Endodermal cell (in vitro differentiated cells): ENCODE data around the gene EIPR1. TPM values are rescaled to one million over a fixed set of nuclear protein-coding genes. Genes with fewer than 3 reads are reported as not detected.

ENCODE experiments used
- DNase-seq: peaks from one replicate; pipeline ENCODE4 v3.0.0-alpha.2; 2017
- H3K27ac ChIP-seq: 2 replicates; pipeline ENCODE4 v1.5.1; 2013; ENCODE audit warnings: mild to moderate bottlenecking, low read depth, low read length, moderate library complexity
- H3K27me3 ChIP-seq: 2 replicates; pipeline ENCODE4 v1.6.1; 2013; ENCODE audit warnings: mild to moderate bottlenecking, low read length, moderate library complexity; ENCODE audit not compliant: insufficient read depth, control insufficient read depth, poor library complexity, severe bottlenecking
- H3K36me3 ChIP-seq: 2 replicates; pipeline ENCODE4 v1.7.0; 2013; ENCODE audit warnings: mild to moderate bottlenecking, low read length, moderate library complexity; ENCODE audit not compliant: control insufficient read depth, insufficient read depth
- H3K4me1 ChIP-seq: one replicate; pipeline ENCODE4 v1.7.0; 2013; ENCODE audit warnings: low read length; ENCODE audit not compliant: control insufficient read depth, insufficient read depth
- H3K4me3 ChIP-seq: 2 replicates; pipeline ENCODE4 v1.5.1; 2013; ENCODE audit warnings: mild to moderate bottlenecking, low read length, moderate library complexity
- H3K9ac ChIP-seq: 2 replicates; pipeline ENCODE4 v1.6.1; 2013; ENCODE audit warnings: mild to moderate bottlenecking, low read length, moderate library complexity; ENCODE audit not compliant: poor library complexity, severe bottlenecking; ENCODE audit errors: extremely low read depth
- H3K9me3 ChIP-seq: 2 replicates; pipeline ENCODE4 v1.6.1; 2013; ENCODE audit warnings: mild to moderate bottlenecking, low read length, moderate library complexity; ENCODE audit not compliant: control insufficient read depth
- H3K27ac Mint-ChIP-seq: 2 replicates; pipeline ENCODE4 v1.8.0; 2020; ENCODE audit warnings: mixed read lengths
- H3K27me3 Mint-ChIP-seq: 2 replicates; pipeline ENCODE4 v1.8.0; 2021; ENCODE audit warnings: mild to moderate bottlenecking, mixed read lengths; ENCODE audit not compliant: insufficient read depth
- H3K36me3 Mint-ChIP-seq: 2 replicates; pipeline ENCODE4 v1.8.0; 2020; ENCODE audit warnings: low read depth, mixed read lengths
- H3K4me1 Mint-ChIP-seq: 2 replicates; pipeline ENCODE4 v1.8.0; 2020; ENCODE audit warnings: mixed read lengths
- H3K4me3 Mint-ChIP-seq: 2 replicates; pipeline ENCODE4 v1.8.0; 2020; ENCODE audit warnings: mild to moderate bottlenecking, moderate library complexity, mixed read lengths
- H3K9me3 Mint-ChIP-seq: 2 replicates; pipeline ENCODE4 v1.8.0; 2020; ENCODE audit warnings: mild to moderate bottlenecking, mixed read lengths
- WGBS, 2 experiments: methylation state at CpG; one replicate each; pipeline versions ENCODE4 v1.1.5 to v1.1.7; 2013; ENCODE audit warnings: missing lambda C conversion rate in 2 of 2, mixed read lengths in 1 of 2; ENCODE audit not compliant: insufficient coverage in 1 of 2, insufficient read length in 1 of 2; 5-methylcytosine and 5-hydroxymethylcytosine counted together
- total RNA-seq, 2 donors: library from RNA; stranded (reverse); fragmentation: NEBNext Ultra II Directional in 1 of 2; extraction: Animal tissue kit (Norgen Biotek cat#: 25700) in 1 of 2; gene quantifications; 2 replicates in 1 of 2; 3 replicates in 1 of 2; pipeline ENCODE4 v1.2.1, GENCODE V29; 2021
- TF ChIP-seq, protein P1 (sequence below): fragments of 200-600 bp; sonication (generic); conservative IDR thresholded peaks from 2 replicates; pipeline ENCODE4 v1.5.0; 2021; ENCODE audit warnings: antibody characterized with exemption, mild to moderate bottlenecking

Gene EIPR1
- total RNA-seq, 2 donors from 2014 or later = 30.1 to 36.8 TPM

DNA sequence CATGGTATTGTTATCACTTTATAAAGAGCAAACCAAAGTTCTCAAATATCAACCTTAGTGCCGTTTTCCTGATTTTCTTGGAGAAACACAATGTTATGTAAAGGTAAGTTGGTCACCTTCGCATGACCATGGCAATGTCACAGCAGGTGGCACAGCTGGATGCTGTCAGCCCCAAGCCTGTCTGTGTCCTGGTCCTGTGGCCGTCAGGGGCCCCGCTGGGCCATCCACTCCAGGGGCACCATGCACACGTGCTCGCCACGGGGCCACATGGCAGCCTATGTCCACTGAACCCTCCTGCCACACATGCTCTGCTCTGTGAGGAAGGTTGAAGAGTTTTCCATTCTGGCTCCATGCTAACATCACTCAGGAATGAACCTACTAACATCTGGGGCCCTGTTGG lies 85.9 kb downstream of the EIPR1 start:
- no peaks in the 10 kb centered on the region for H3K9me3 ChIP-seq
- Mint-ChIP-seq H3K27ac (no peak overlapping the region), H3K36me3 (peaks cover 12% of the 10 kb centered on the region), H3K4me1 (no peaks in the 10 kb centered on the region), H3K27me3 (no peaks in the 10 kb centered on the region), H3K4me3 (no peak overlapping the region), H3K9me3 (peaks cover 8% of the 10 kb centered on the region)
- no peak overlapping the region for H3K9ac ChIP-seq
- WGBS, 2 experiments = 91 to 97% methylated on average over 5 to 7 of the region's 7 CpGs
- H3K27me3 ChIP-seq = no peaks in the 10 kb centered on the region
- no peaks in the 10 kb centered on the region for H3K36me3 ChIP-seq
- TF ChIP-seq, protein P1, sequence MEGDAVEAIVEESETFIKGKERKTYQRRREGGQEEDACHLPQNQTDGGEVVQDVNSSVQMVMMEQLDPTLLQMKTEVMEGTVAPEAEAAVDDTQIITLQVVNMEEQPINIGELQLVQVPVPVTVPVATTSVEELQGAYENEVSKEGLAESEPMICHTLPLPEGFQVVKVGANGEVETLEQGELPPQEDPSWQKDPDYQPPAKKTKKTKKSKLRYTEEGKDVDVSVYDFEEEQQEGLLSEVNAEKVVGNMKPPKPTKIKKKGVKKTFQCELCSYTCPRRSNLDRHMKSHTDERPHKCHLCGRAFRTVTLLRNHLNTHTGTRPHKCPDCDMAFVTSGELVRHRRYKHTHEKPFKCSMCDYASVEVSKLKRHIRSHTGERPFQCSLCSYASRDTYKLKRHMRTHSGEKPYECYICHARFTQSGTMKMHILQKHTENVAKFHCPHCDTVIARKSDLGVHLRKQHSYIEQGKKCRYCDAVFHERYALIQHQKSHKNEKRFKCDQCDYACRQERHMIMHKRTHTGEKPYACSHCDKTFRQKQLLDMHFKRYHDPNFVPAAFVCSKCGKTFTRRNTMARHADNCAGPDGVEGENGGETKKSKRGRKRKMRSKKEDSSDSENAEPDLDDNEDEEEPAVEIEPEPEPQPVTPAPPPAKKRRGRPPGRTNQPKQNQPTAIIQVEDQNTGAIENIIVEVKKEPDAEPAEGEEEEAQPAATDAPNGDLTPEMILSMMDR = no peak
- no peak overlapping the region for H3K4me3 ChIP-seq
- H3K27ac ChIP-seq = no peak overlapping the region
- no peaks in the 10 kb centered on the region for H3K4me1 ChIP-seq
- no peak for DNase-seq

DNA sequence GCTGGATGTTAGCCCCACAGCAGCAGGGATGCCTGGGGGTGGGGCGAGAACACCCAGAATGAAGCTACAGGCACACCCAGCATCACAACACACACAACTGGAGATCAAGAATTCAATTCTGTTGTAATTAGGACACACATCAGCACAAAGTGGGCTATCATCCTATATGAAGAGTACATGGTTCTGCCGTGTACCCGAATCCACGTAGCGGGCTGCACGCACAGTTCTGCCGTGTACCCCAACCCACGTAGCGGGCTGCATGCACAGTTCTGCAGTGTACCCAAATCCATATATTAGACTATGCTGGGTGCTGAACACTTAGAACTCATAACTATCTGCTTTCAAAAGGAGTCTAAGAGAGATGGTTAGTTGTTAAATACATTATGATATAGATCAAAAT lies 86.5 kb downstream of the EIPR1 start:
- TF ChIP-seq, protein P1 = no peak
- no peaks in the 10 kb centered on the region for H3K4me1 Mint-ChIP-seq
- Histone ChIP-seq H3K36me3 (no peaks in the 10 kb centered on the region), H3K4me1 (no peaks in the 10 kb centered on the region), H3K4me3 (no peak overlapping the region), H3K27me3 (no peaks in the 10 kb centered on the region), H3K9me3 (no peaks in the 10 kb centered on the region), H3K9ac (no peak overlapping the region), H3K27ac (no peak overlapping the region)
- H3K9me3 Mint-ChIP-seq = peaks cover 8% of the 10 kb centered on the region
- 96 to 100% methylated on average over 1 to 9 of the region's 9 CpGs for WGBS, 2 experiments
- peak; percentile 7 for DNase-seq
- peaks cover 17% of the 10 kb centered on the region for H3K36me3 Mint-ChIP-seq
- H3K27me3 Mint-ChIP-seq = no peaks in the 10 kb centered on the region
- H3K4me3 Mint-ChIP-seq = no peak overlapping the region
- no peak overlapping the region for H3K27ac Mint-ChIP-seq

DNA sequence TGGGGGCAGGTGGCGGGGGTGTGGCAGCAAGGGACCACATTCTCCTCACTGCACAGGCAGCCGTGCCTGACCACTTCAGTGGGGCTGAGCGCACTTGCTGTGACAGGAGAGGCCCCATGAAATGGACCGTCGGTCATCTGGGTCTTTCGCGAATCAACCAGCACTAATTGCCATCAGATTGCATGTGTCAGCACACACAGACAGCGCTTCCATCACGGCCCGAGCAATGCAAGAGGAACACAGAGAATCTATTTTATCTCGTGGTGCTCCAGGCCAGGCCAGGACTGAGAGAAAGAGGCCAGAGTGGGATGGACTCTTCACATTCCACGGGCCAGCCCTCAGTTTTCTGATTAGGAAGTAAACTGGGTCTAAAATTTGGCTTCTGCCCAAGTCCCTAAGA lies 87.0 kb downstream of the EIPR1 start:
- 93 to 96% methylated on average over 11 to 12 of the region's 12 CpGs for WGBS, 2 experiments

More for the DNA sequence above, 87.0 kb downstream of the EIPR1 start:
- H3K27ac ChIP-seq = peak overlapping the region; percentile 49
- DNase-seq = no peak
- H3K4me3 ChIP-seq = no peak overlapping the region
- no peaks in the 10 kb centered on the region for H3K9me3 ChIP-seq
- Mint-ChIP-seq H3K4me3 (no peak overlapping the region), H3K9me3 (peaks cover 8% of the 10 kb centered on the region), H3K4me1 (no peaks in the 10 kb centered on the region), H3K27me3 (no peaks in the 10 kb centered on the region), H3K27ac (no peak overlapping the region), H3K36me3 (peaks cover 17% of the 10 kb centered on the region)
- TF ChIP-seq, protein P1 = no peak
- H3K27me3 ChIP-seq = no peaks in the 10 kb centered on the region
- no peaks in the 10 kb centered on the region for H3K4me1 ChIP-seq
- H3K36me3 ChIP-seq = no peaks in the 10 kb centered on the region
- no peak overlapping the region for H3K9ac ChIP-seq
